ENCODE data around the gene NOBOX.

The NOBOX gene

DNA sequence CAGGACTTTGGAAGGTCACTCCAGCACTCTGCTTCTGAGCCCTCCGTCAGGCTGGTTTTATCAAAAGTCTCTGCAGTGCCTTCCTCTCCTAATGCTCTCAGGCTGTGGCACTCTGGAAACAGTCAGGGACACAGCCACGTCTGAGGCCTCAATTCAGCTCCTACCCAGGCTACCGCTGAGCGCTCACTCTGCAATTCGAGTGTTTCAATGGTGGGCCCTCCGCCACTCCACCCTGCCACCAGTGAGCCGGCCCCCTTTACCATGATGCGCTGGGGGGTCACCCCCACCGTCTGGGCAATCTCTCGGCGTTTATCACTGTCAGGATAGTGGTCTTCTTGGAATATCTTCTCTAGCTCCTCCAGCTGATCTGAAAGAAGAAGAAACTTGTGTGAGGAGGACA, 3.5 kb downstream of the NOBOX start:
- Histone ChIP-seq H3K4me1 (ENCODE audit: insufficient read depth, low read length, severe bottlenecking) (no peaks in the 10 kb centered on the region), H3K79me2 (ENCODE audit: insufficient read depth, low read length) (no peaks in the 10 kb centered on the region), H2AFZ (ENCODE audit: low read length) (no peak overlapping the region), H3K9ac (ENCODE audit: low read length) (no peak overlapping the region), H3K9me2 (ENCODE audit: low read depth, low read length) (no peaks in the 10 kb centered on the region), H3K27ac (ENCODE audit: low read depth, low read length, poor library complexity, severe bottlenecking) (no peak overlapping the region), H3K9me3 (ENCODE audit: low read length) (no peaks in the 10 kb centered on the region), H4K20me1 (ENCODE audit: insufficient read depth, low read length) (no peaks in the 10 kb centered on the region), H3K4me2 (ENCODE audit: low read length) (no peak overlapping the region), H3K4me3 (ENCODE audit: low read depth, low read length, poor library complexity, severe bottlenecking) (no peak overlapping the region), H3F3A (ENCODE audit: insufficient read depth, low read length) (no peaks in the 10 kb centered on the region), H3K36me3 (ENCODE audit: insufficient read depth, low read length) (no peaks in the 10 kb centered on the region), H3K27me3 (ENCODE audit: insufficient read depth, low read length) (no peaks in the 10 kb centered on the region; the same call in 1 of the 2 replicates)
- no peak for TF ChIP-seq EZH2 (IDR thresholded peaks at IDR 0.05; ENCODE audit: borderline replicate concordance, low read length)

DNA sequence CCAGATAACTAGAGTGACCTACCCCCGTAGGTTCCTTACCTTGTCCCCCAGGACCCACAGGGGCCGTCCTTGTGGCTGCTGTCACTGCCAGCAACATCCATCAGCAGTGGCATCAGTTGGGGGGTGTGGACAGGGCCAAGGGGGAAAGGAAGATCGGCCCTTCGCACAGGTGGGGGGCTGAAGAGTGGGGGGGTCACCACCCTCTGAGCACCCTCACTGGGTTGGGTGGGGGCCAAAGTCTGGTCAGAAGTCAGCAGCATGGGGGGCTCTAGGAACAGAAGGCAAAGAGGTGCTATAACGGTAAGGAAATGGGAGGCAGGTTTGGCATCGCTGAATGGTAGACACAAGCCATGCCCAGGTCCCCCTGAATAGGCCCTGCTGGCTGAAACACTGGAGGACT, 4.6 kb downstream of the NOBOX start:
- Histone ChIP-seq H3K4me1 (ENCODE audit: insufficient read depth, low read length, severe bottlenecking) (no peaks in the 10 kb centered on the region), H3K27ac (ENCODE audit: low read depth, low read length, poor library complexity, severe bottlenecking) (no peak overlapping the region), H4K20me1 (ENCODE audit: insufficient read depth, low read length) (no peaks in the 10 kb centered on the region), H3K4me3 (ENCODE audit: low read depth, low read length, poor library complexity, severe bottlenecking) (no peak overlapping the region), H3F3A (ENCODE audit: insufficient read depth, low read length) (no peaks in the 10 kb centered on the region), H3K9me2 (ENCODE audit: low read depth, low read length) (no peaks in the 10 kb centered on the region), H3K79me2 (ENCODE audit: insufficient read depth, low read length) (no peaks in the 10 kb centered on the region), H3K4me2 (ENCODE audit: low read length) (no peak overlapping the region), H3K36me3 (ENCODE audit: insufficient read depth, low read length) (no peaks in the 10 kb centered on the region), H2AFZ (ENCODE audit: low read length) (no peak overlapping the region), H3K9ac (ENCODE audit: low read length) (no peak overlapping the region), H3K9me3 (ENCODE audit: low read length) (no peaks in the 10 kb centered on the region), H3K27me3 (ENCODE audit: insufficient read depth, low read length) (no peaks in the 10 kb centered on the region; the same call in 1 of the 2 replicates)
- TF ChIP-seq, protein P1, sequence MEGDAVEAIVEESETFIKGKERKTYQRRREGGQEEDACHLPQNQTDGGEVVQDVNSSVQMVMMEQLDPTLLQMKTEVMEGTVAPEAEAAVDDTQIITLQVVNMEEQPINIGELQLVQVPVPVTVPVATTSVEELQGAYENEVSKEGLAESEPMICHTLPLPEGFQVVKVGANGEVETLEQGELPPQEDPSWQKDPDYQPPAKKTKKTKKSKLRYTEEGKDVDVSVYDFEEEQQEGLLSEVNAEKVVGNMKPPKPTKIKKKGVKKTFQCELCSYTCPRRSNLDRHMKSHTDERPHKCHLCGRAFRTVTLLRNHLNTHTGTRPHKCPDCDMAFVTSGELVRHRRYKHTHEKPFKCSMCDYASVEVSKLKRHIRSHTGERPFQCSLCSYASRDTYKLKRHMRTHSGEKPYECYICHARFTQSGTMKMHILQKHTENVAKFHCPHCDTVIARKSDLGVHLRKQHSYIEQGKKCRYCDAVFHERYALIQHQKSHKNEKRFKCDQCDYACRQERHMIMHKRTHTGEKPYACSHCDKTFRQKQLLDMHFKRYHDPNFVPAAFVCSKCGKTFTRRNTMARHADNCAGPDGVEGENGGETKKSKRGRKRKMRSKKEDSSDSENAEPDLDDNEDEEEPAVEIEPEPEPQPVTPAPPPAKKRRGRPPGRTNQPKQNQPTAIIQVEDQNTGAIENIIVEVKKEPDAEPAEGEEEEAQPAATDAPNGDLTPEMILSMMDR (IDR thresholded peaks at IDR 0.05; ENCODE audit: low read length): no peak
- TF ChIP-seq EZH2 (IDR thresholded peaks at IDR 0.05; ENCODE audit: borderline replicate concordance, low read length): no peak

DNA sequence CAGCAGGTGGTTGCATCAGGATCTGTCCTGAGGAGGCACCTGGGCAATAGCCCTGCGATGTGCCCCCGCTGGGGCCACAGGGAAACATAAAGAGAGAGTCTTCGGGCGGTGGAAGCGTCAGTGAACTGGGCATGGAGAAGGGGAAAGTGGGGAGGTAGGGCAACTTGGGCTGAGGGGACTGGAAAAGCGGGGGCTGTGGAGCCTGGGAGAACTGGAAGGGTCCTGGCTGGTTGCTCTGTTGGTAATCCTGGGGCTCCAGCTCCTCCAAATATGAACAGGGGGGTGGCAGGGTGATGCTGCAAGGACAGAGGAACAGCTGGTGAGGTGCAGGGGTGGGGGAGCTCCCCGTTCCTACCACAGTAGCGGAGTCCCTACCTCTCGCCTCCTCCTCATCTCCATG, 5.2 kb downstream of the NOBOX start:
- Histone ChIP-seq H3K4me3 (ENCODE audit: low read depth, low read length, poor library complexity, severe bottlenecking) (no peak overlapping the region), H2AFZ (ENCODE audit: low read length) (no peak overlapping the region), H3K9ac (ENCODE audit: low read length) (no peak overlapping the region), H3K4me1 (ENCODE audit: insufficient read depth, low read length, severe bottlenecking) (no peaks in the 10 kb centered on the region), H3K27me3 (ENCODE audit: insufficient read depth, low read length) (no peaks in the 10 kb centered on the region; the same call in 1 of the 2 replicates), H4K20me1 (ENCODE audit: insufficient read depth, low read length) (no peaks in the 10 kb centered on the region), H3F3A (ENCODE audit: insufficient read depth, low read length) (no peaks in the 10 kb centered on the region), H3K27ac (ENCODE audit: low read depth, low read length, poor library complexity, severe bottlenecking) (no peak overlapping the region), H3K9me3 (ENCODE audit: low read length) (no peaks in the 10 kb centered on the region), H3K9me2 (ENCODE audit: low read depth, low read length) (no peaks in the 10 kb centered on the region), H3K4me2 (ENCODE audit: low read length) (no peak overlapping the region), H3K36me3 (ENCODE audit: insufficient read depth, low read length) (no peaks in the 10 kb centered on the region), H3K79me2 (ENCODE audit: insufficient read depth, low read length) (no peaks in the 10 kb centered on the region)
- TF ChIP-seq, protein P1 (IDR thresholded peaks at IDR 0.05; ENCODE audit: low read length): no peak
- no peak for TF ChIP-seq EZH2 (IDR thresholded peaks at IDR 0.05; ENCODE audit: borderline replicate concordance, low read length)

DNA sequence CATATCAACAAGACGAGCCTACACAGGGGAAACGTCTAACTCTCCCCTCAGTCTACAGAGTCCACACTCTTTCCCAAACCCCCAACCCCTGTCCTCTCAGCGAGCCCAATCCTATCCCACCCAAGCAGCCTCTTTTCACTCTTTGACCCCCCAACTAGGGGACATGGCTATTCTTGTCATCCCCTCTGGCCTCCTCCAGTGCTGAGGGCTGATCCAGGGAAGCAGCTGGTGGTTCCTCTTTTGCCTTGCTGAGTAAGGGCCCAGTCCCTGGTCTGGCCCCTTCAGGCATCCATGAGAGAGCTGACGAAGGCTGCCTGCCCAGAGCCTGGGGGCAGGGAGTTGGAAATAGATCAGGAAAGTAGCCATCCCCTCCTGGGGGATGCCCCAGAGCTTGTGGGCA, 6.4 kb downstream of the NOBOX start:
- no peaks in the 10 kb centered on the region for H3F3A ChIP-seq (ENCODE audit: insufficient read depth, low read length)
- H3K9me2 ChIP-seq (ENCODE audit: low read depth, low read length): no peaks in the 10 kb centered on the region
- no peak overlapping the region for H3K4me3 ChIP-seq (ENCODE audit: low read depth, low read length, poor library complexity, severe bottlenecking)
- no peak overlapping the region for H3K9ac ChIP-seq (ENCODE audit: low read length)
- H3K79me2 ChIP-seq (ENCODE audit: insufficient read depth, low read length): no peaks in the 10 kb centered on the region
- no peak overlapping the region for H2AFZ ChIP-seq (ENCODE audit: low read length)
- H4K20me1 ChIP-seq (ENCODE audit: insufficient read depth, low read length): no peaks in the 10 kb centered on the region
- no peak overlapping the region for H3K4me2 ChIP-seq (ENCODE audit: low read length)
- no peaks in the 10 kb centered on the region; the same call in 1 of the 2 replicates for H3K27me3 ChIP-seq (ENCODE audit: insufficient read depth, low read length)
- no peaks in the 10 kb centered on the region for H3K9me3 ChIP-seq (ENCODE audit: low read length)
- no peaks in the 10 kb centered on the region for H3K36me3 ChIP-seq (ENCODE audit: insufficient read depth, low read length)
- H3K4me1 ChIP-seq (ENCODE audit: insufficient read depth, low read length, severe bottlenecking): no peaks in the 10 kb centered on the region
- no peak for TF ChIP-seq EZH2 (IDR thresholded peaks at IDR 0.05; ENCODE audit: borderline replicate concordance, low read length)
- TF ChIP-seq, protein P1 (IDR thresholded peaks at IDR 0.05; ENCODE audit: low read length): no peak
- no peak overlapping the region for H3K27ac ChIP-seq (ENCODE audit: low read depth, low read length, poor library complexity, severe bottlenecking)
